ENCODE data around the gene DLG2.

- TF ChIP-seq CTCF (IDR thresholded peaks at IDR 0.05) (no peak), POLR2AphosphoS5 (IDR thresholded peaks at IDR 0.05) (no peak)
Observed at GRCh38 chr11:83628622-83629355, 1998.4 kb downstream of the DLG2 start.
